ENCODE data around the gene PFKP.

The PFKP gene

DNA sequence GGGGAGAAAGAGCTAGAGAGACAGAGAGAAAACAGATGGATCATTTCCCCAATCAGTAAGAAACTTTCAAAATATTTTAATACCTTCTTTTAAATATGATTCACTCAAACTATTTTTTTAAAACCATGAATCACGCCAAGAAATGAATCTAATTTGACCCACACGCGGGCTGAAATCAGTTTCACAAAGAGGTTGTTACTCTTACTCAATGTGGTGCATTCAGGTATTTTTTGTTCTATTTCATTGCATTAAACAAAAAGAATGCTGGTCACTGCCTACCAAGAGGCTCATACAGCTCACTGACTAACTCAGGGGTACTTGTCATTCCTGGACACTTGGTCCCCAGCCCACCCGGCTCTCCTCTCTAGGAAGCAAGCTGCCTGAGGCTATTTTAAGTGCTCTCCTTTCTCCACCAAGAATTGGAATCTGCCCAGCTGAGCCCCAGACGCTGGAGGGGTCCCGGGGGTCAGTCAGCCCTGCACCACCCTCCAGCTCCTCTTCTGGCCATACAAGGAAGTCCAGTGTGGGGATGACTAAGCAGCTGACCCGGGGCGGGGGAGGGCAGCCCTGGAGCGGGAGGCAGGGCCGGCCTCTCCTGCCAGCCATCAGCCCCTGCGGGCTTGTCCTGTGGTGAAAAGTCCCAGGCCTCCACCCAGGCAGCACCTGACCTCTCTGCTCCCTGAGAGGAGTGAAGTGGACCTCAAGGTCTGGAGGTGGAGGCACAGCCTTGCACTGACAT is 21.7 kb upstream of the PFKP start:
- no peaks in the 10 kb centered on the region for H3K36me3 ChIP-seq (ENCODE audit: low read length)
- no peaks in the 10 kb centered on the region for H4K20me1 ChIP-seq (ENCODE audit: low read depth, low read length)
- no peak overlapping the region for H3K4me2 ChIP-seq (ENCODE audit: low read depth, low read length, poor library complexity, severe bottlenecking)
- no peak overlapping the region for H3K9ac ChIP-seq (ENCODE audit: low read length)
- no peaks in the 10 kb centered on the region for H3K9me2 ChIP-seq (replicated peaks; ENCODE audit: insufficient read depth, low read length)
- no peaks in the 10 kb centered on the region for H3K79me2 ChIP-seq (ENCODE audit: insufficient read depth, low read length)
- no peaks in the 10 kb centered on the region for H3K9me3 ChIP-seq (ENCODE audit: insufficient read depth, low read length)
- H2AFZ ChIP-seq (ENCODE audit: low read depth, low read length, severe bottlenecking), result no peak overlapping the region
- H3K4me3 ChIP-seq (ENCODE audit: insufficient read depth, low read length, poor library complexity, severe bottlenecking), result no peak overlapping the region
- H3F3A ChIP-seq (ENCODE audit: insufficient read depth), result no peaks in the 10 kb centered on the region
- 0 out of 2 replicates have a peak, but pooled peaks cover 6% of the 10 kb centered on the region for H3K27me3 ChIP-seq (ENCODE audit: low read length)
- H3K27ac ChIP-seq (ENCODE audit: low read depth, low read length), result no peak overlapping the region
- TF ChIP-seq EZH2phosphoT487 (conservative IDR thresholded peaks at IDR 0.05; ENCODE audit: low read length), result no peak
- TF ChIP-seq, protein P1, sequence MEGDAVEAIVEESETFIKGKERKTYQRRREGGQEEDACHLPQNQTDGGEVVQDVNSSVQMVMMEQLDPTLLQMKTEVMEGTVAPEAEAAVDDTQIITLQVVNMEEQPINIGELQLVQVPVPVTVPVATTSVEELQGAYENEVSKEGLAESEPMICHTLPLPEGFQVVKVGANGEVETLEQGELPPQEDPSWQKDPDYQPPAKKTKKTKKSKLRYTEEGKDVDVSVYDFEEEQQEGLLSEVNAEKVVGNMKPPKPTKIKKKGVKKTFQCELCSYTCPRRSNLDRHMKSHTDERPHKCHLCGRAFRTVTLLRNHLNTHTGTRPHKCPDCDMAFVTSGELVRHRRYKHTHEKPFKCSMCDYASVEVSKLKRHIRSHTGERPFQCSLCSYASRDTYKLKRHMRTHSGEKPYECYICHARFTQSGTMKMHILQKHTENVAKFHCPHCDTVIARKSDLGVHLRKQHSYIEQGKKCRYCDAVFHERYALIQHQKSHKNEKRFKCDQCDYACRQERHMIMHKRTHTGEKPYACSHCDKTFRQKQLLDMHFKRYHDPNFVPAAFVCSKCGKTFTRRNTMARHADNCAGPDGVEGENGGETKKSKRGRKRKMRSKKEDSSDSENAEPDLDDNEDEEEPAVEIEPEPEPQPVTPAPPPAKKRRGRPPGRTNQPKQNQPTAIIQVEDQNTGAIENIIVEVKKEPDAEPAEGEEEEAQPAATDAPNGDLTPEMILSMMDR (IDR thresholded peaks at IDR 0.05; ENCODE audit: insufficient read depth, low read length, poor library complexity, severe bottlenecking), result no peak

DNA sequence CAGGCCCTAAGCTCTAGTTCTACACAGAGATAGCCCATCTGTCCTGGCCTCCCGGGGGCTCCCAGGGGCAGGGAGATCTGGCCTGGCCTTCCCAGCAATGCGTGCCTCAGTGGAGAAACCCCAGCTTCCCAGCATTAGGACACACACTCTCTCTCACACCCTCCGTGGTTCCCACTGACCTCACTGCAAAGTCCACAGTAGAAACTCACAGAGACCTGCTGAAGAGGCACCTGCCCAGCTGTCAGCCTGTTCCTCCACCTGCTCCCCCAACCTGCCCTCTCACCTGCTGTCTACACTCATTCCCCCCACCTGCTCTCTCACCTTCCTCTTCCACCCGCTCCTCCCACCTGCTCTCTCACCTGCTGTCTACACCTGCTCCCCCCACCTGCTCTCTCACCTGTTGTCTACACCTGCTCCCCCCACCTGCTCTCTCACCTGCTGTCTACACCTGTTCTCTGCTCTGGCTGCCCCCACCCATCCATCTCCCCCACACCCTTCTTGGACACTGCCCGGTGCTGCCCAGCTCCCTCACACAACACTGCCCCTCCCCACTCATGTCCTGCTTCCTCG is 21.1 kb upstream of the PFKP start:
- Histone ChIP-seq H3K4me2 (ENCODE audit: low read depth, low read length, poor library complexity, severe bottlenecking) (no peak overlapping the region), H3K4me3 (ENCODE audit: insufficient read depth, low read length, poor library complexity, severe bottlenecking) (no peak overlapping the region), H3K9me2 (replicated peaks; ENCODE audit: insufficient read depth, low read length) (no peaks in the 10 kb centered on the region), H3K79me2 (ENCODE audit: insufficient read depth, low read length) (no peaks in the 10 kb centered on the region), H2AFZ (ENCODE audit: low read depth, low read length, severe bottlenecking) (no peak overlapping the region), H3K9me3 (ENCODE audit: insufficient read depth, low read length) (no peaks in the 10 kb centered on the region), H3F3A (ENCODE audit: insufficient read depth) (no peaks in the 10 kb centered on the region), H3K27ac (ENCODE audit: low read depth, low read length) (no peak overlapping the region), H4K20me1 (ENCODE audit: low read depth, low read length) (no peaks in the 10 kb centered on the region), H3K27me3 (ENCODE audit: low read length) (0 out of 2 replicates have a peak, but pooled peaks cover 6% of the 10 kb centered on the region), H3K9ac (ENCODE audit: low read length) (no peak overlapping the region), H3K36me3 (ENCODE audit: low read length) (no peaks in the 10 kb centered on the region)
- TF ChIP-seq, protein P1 (IDR thresholded peaks at IDR 0.05; ENCODE audit: insufficient read depth, low read length, poor library complexity, severe bottlenecking), result no peak
- no peak for TF ChIP-seq EZH2phosphoT487 (conservative IDR thresholded peaks at IDR 0.05; ENCODE audit: low read length)

GRCh38 chr10:3046981-3047547 is 20.3 kb upstream of the PFKP start:
- no peaks in the 10 kb centered on the region for H3K9me3 ChIP-seq (ENCODE audit: insufficient read depth, low read length)
- no peak for TF ChIP-seq EZH2phosphoT487 (conservative IDR thresholded peaks at IDR 0.05; ENCODE audit: low read length)
- TF ChIP-seq, protein P1 (IDR thresholded peaks at IDR 0.05; ENCODE audit: insufficient read depth, low read length, poor library complexity, severe bottlenecking), result no peak
- H3K27ac ChIP-seq (ENCODE audit: low read depth, low read length), result no peak overlapping the region
- H2AFZ ChIP-seq (ENCODE audit: low read depth, low read length, severe bottlenecking), result no peak overlapping the region
- no peak overlapping the region for H3K9ac ChIP-seq (ENCODE audit: low read length)
- H3F3A ChIP-seq (ENCODE audit: insufficient read depth), result no peaks in the 10 kb centered on the region
- no peak overlapping the region for H3K4me2 ChIP-seq (ENCODE audit: low read depth, low read length, poor library complexity, severe bottlenecking)
- no peak overlapping the region for H3K4me3 ChIP-seq (ENCODE audit: insufficient read depth, low read length, poor library complexity, severe bottlenecking)
- 0 out of 2 replicates have a peak, but pooled peaks cover 6% of the 10 kb centered on the region for H3K27me3 ChIP-seq (ENCODE audit: low read length)
- no peaks in the 10 kb centered on the region for H4K20me1 ChIP-seq (ENCODE audit: low read depth, low read length)
- H3K36me3 ChIP-seq (ENCODE audit: low read length), result no peaks in the 10 kb centered on the region
- no peaks in the 10 kb centered on the region for H3K9me2 ChIP-seq (replicated peaks; ENCODE audit: insufficient read depth, low read length)
- no peaks in the 10 kb centered on the region for H3K79me2 ChIP-seq (ENCODE audit: insufficient read depth, low read length)

Measured in SU-DHL-6 (cell line).